Muscle of leg (tissue), 11 donors: Measurements from ENCODE around the gene KCND2. TPM values are rescaled to one million over a fixed set of nuclear protein-coding genes. Genes with fewer than 3 reads are reported as not detected.

Experiments
- DNase-seq: peaks from one replicate; pipeline ENCODE4 v3.0.0; 2013
- H3K27ac ChIP-seq: one replicate; pipeline ENCODE4 v1.5.1; 2013; ENCODE audit warnings: mild to moderate bottlenecking, low read length, control low read depth
- H3K27me3 ChIP-seq: one replicate; pipeline ENCODE4 v1.6.1; 2013; ENCODE audit warnings: low read length; ENCODE audit not compliant: control insufficient read depth, insufficient read depth
- H3K36me3 ChIP-seq: one replicate; pipeline ENCODE4 v1.6.1; 2013; ENCODE audit warnings: low read length; ENCODE audit not compliant: control insufficient read depth, insufficient read depth
- H3K4me1 ChIP-seq: one replicate; pipeline ENCODE4 v1.6.1; 2013; ENCODE audit warnings: low read length; ENCODE audit not compliant: control insufficient read depth, insufficient read depth
- H3K4me3 ChIP-seq: one replicate; pipeline ENCODE4 v1.5.1; 2013; ENCODE audit warnings: low read length, control low read depth
- H3K9me3 ChIP-seq: replicated peaks from 2 replicates; pipeline ENCODE4 v1.6.1; 2013; ENCODE audit warnings: low read depth, low read length; ENCODE audit not compliant: control insufficient read depth
- WGBS: methylation state at CpG from one replicate; pipeline ENCODE4 v1.1.5; 2013; ENCODE audit warnings: missing lambda C conversion rate; ENCODE audit not compliant: insufficient coverage; 5-methylcytosine and 5-hydroxymethylcytosine counted together
- polyA plus RNA-seq, 8 donors: library from polyadenylated mRNA; unstranded; fragments of 120-200 nt; gene quantifications; one replicate each; pipeline versions ENCODE4 v1.2.1 to v1.2.3, GENCODE V29; 2013; ENCODE audit warnings: inconsistent platforms in 1 of 8, low replicate concordance in 1 of 8; ENCODE audit not compliant: insufficient read length in 8 of 8, insufficient read depth in 1 of 8
- total RNA-seq: library from RNA; stranded (reverse); fragments of 120-200 nt; gene quantifications from one replicate; pipeline ENCODE4 v1.2.4, GENCODE V29; 2013

KCND2 gene
- total and polyA plus RNA-seq, 9 donors, result 0.50 to 1.3 (median 0.88) TPM

- no peaks in the 10 kb centered on the region for H3K4me1 ChIP-seq
- WGBS, result no CpG with 5 or more reads among the region's 1 CpG
- no peak overlapping the region for H3K27ac ChIP-seq
- no peak overlapping the region for H3K4me3 ChIP-seq
- DNase-seq, result no peak
- no peaks in the 10 kb centered on the region for H3K36me3 ChIP-seq
- H3K9me3 ChIP-seq, result no peaks in the 10 kb centered on the region
- no peaks in the 10 kb centered on the region for H3K27me3 ChIP-seq
Observed at GRCh38 chr7:120729245-120729644, 456.3 kb downstream of the KCND2 start.

GRCh38 chr7:120731271-120731670 lies 458.3 kb downstream of the KCND2 start:
- H3K27me3 ChIP-seq, result no peaks in the 10 kb centered on the region
- H3K4me3 ChIP-seq, result no peak overlapping the region
- no peaks in the 10 kb centered on the region for H3K9me3 ChIP-seq
- no peaks in the 10 kb centered on the region for H3K36me3 ChIP-seq
- H3K27ac ChIP-seq, result no peak overlapping the region
- H3K4me1 ChIP-seq, result no peaks in the 10 kb centered on the region
- no peak for DNase-seq

GRCh38 chr7:120732256-120732655 lies 459.3 kb downstream of the KCND2 start:
- no peak overlapping the region for H3K4me3 ChIP-seq
- no peaks in the 10 kb centered on the region for H3K4me1 ChIP-seq
- H3K27me3 ChIP-seq, result no peaks in the 10 kb centered on the region
- no peak for DNase-seq
- H3K27ac ChIP-seq, result no peak overlapping the region
- no peaks in the 10 kb centered on the region for H3K36me3 ChIP-seq
- H3K9me3 ChIP-seq, result no peaks in the 10 kb centered on the region

- Histone ChIP-seq H3K36me3 (no peaks in the 10 kb centered on the region), H3K4me1 (no peaks in the 10 kb centered on the region), H3K4me3 (no peak overlapping the region), H3K9me3 (no peaks in the 10 kb centered on the region), H3K27ac (no peak overlapping the region), H3K27me3 (no peaks in the 10 kb centered on the region)
- no peak for DNase-seq
- no CpG with 5 or more reads among the region's 3 CpGs for WGBS
Observed at GRCh38 chr7:120733143-120733542, 460.2 kb downstream of the KCND2 start.

- 83% methylated on average over 3 of the region's 3 CpGs for WGBS
- DNase-seq, result no peak
Observed at GRCh38 chr7:120733835-120734234, 460.9 kb downstream of the KCND2 start.

GRCh38 chr7:120735791-120736190 lies 462.8 kb downstream of the KCND2 start:
- Histone ChIP-seq H3K27me3 (no peaks in the 10 kb centered on the region), H3K4me3 (no peak overlapping the region), H3K4me1 (no peaks in the 10 kb centered on the region), H3K9me3 (no peaks in the 10 kb centered on the region), H3K36me3 (no peaks in the 10 kb centered on the region), H3K27ac (no peak overlapping the region)
- DNase-seq, result peak; percentile 26
- WGBS, result no CpG with 5 or more reads among the region's 2 CpGs

More at GRCh38 chr7:120733835-120734234, 460.9 kb downstream of the KCND2 start:
- Histone ChIP-seq H3K4me3 (no peak overlapping the region), H3K27ac (no peak overlapping the region), H3K27me3 (no peaks in the 10 kb centered on the region), H3K36me3 (no peaks in the 10 kb centered on the region), H3K4me1 (no peaks in the 10 kb centered on the region), H3K9me3 (no peaks in the 10 kb centered on the region)

- no peaks in the 10 kb centered on the region for H3K36me3 ChIP-seq
- H3K4me3 ChIP-seq, result no peak overlapping the region
- H3K27me3 ChIP-seq, result no peaks in the 10 kb centered on the region
- H3K27ac ChIP-seq, result no peak overlapping the region
- no peaks in the 10 kb centered on the region for H3K9me3 ChIP-seq
- no CpG with 5 or more reads among the region's 3 CpGs for WGBS
- no peaks in the 10 kb centered on the region for H3K4me1 ChIP-seq
- DNase-seq, result no peak
Observed at GRCh38 chr7:120738816-120739215, 465.8 kb downstream of the KCND2 start.

- Histone ChIP-seq H3K27ac (peak overlapping the region; percentile 63), H3K27me3 (no peaks in the 10 kb centered on the region), H3K9me3 (no peaks in the 10 kb centered on the region), H3K36me3 (no peaks in the 10 kb centered on the region), H3K4me3 (no peak overlapping the region), H3K4me1 (no peaks in the 10 kb centered on the region)
- no CpG with 5 or more reads among the region's 3 CpGs for WGBS
- peak; percentile 93 for DNase-seq
Observed at GRCh38 chr7:120740348-120740747, 467.4 kb downstream of the KCND2 start.

GRCh38 chr7:120741371-120742042 lies 468.5 kb downstream of the KCND2 start:
- Histone ChIP-seq H3K27ac (no peak overlapping the region), H3K27me3 (no peaks in the 10 kb centered on the region), H3K36me3 (no peaks in the 10 kb centered on the region), H3K9me3 (no peaks in the 10 kb centered on the region), H3K4me3 (no peak overlapping the region), H3K4me1 (no peaks in the 10 kb centered on the region)
- no CpG with 5 or more reads among the region's 7 CpGs for WGBS
- DNase-seq, result no peak

- H3K27me3 ChIP-seq, result no peaks in the 10 kb centered on the region
- no peaks in the 10 kb centered on the region for H3K36me3 ChIP-seq
- no peaks in the 10 kb centered on the region for H3K4me1 ChIP-seq
- no peak overlapping the region for H3K27ac ChIP-seq
- no peaks in the 10 kb centered on the region for H3K9me3 ChIP-seq
- DNase-seq, result peak; percentile 68
- 9% methylated on average over 2 of the region's 5 CpGs for WGBS
- no peak overlapping the region for H3K4me3 ChIP-seq
Observed at GRCh38 chr7:120742372-120742771, 469.4 kb downstream of the KCND2 start.

GRCh38 chr7:120743128-120743527 lies 470.2 kb downstream of the KCND2 start:
- Histone ChIP-seq H3K27me3 (no peaks in the 10 kb centered on the region), H3K4me3 (no peak overlapping the region), H3K36me3 (no peaks in the 10 kb centered on the region), H3K9me3 (no peaks in the 10 kb centered on the region), H3K27ac (no peak overlapping the region), H3K4me1 (no peaks in the 10 kb centered on the region)
- no peak for DNase-seq
- 83% methylated on average over 2 of the region's 3 CpGs for WGBS
